K562 treated with DMSO at 1 percent for 12 hours (cell line): Measurements from ENCODE around the gene TECR. TPM values are rescaled to one million over a fixed set of nuclear protein-coding genes. Genes with fewer than 3 reads are reported as not detected.

Source experiments
- total RNA-seq: library from RNA; unstranded; fragments of 300-600 nt; gene quantifications from 2 replicates; pipeline ENCODE4 v1.2.3, GENCODE V29; 2022; ENCODE audit not compliant: insufficient read depth

TECR gene
- total RNA-seq, result 318 and 408 TPM in 2 replicates

DNA sequence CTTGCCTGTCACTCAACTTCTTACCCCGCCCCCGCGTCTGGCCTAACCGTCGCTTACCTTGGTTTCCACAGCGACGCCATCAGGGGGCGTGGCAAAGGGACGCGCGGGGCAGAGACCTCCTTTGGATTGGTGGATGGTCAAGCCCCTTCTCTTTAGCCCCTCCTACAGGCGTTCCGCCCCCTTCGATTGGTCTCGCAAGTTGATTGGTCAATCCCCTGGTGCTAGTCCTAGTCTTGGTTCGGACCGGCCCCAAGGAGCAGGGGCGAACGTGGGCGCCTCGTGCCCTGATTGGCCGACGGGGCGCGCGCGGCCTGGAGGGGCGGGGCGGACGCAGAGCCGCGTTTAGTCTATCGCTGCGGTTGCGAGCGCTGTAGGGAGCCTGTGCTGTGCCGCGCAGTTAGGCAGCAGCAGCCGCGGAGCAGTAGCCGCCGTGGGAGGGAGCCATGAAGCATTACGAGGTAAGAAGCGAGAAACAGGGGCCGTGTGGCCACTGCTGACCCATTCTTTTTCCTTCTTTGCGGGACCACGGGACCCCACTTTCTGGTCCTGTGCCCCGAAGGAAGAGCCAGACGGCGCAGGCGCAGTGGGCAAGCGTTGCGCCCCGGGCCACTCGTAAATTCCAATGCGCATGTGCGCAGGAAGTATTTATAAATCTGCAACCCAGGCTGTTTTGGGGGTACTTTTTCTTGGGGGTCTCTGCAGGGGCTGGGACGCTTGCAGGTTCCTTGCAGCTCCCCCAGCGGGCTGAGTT lies at the start of gene TECR:
Gene TECR (plus strand): TSS at position 341 of the 751 bp plus-strand sequence. CDS start 103 bp downstream, at position 444.

GRCh38 chr19:14496029-14496833 lies 33.2 kb upstream of the TECR start, which contains the start of gene GIPC1:
Gene GIPC1, minus strand, starts transcription at chr19:14496127. Its CDS starts 13,151 bp downstream, at chr19:14482976.

GRCh38 chr19:14517840-14518505 lies 11.4 kb upstream of the TECR start, which contains the start of gene DNAJB1:
Gene DNAJB1, minus strand, starts transcription at chr19:14518397. Its CDS starts 48 bp downstream, at chr19:14518349.

GRCh38 chr19:14571695-14572490 lies 42.5 kb downstream of the TECR start, which contains the start of gene NDUFB7:
Gene NDUFB7, minus strand, starts transcription at chr19:14572066. Its CDS starts 66 bp downstream, at chr19:14572000.

GRCh38 chr19:14582894-14583340 lies 53.5 kb downstream of the TECR start, which contains the start of gene CLEC17A:
Gene CLEC17A, plus strand, starts transcription at chr19:14583084. Its CDS starts 77 bp downstream, at chr19:14583161.

Other genes with a start within 250 kb of the TECR start
- gene ADGRE5, start 148.2 kb upstream of the TECR start, total RNA-seq, result 28.7 and 57.4 TPM in 2 replicates
- gene DDX39A, start 110.3 kb upstream of the TECR start, total RNA-seq, result 194 and 225 TPM in 2 replicates
- gene PKN1, start 96.3 kb upstream of the TECR start, total RNA-seq, result 253 and 267 TPM in 2 replicates
- gene PTGER1, start 54.2 kb upstream of the TECR start, total RNA-seq, result 1.0 TPM in 1 of 2 replicates, not detected in the other
- 135 and 169 TPM in 2 replicates for gene GIPC1, start 33.5 kb upstream of the TECR start, total RNA-seq
- 91.5 and 142 TPM in 2 replicates for gene DNAJB1, start 11.2 kb upstream of the TECR start, total RNA-seq
- 356 and 637 TPM in 2 replicates for gene NDUFB7, start 42.5 kb downstream of the TECR start, total RNA-seq
- not detected in 2 replicates for gene CLEC17A, start 53.5 kb downstream of the TECR start, total RNA-seq
- gene ADGRE3, start 145.2 kb downstream of the TECR start, total RNA-seq, result not detected in 2 replicates
- 2.6 and 11.4 TPM in 2 replicates for gene ZNF333, start 160.5 kb downstream of the TECR start, total RNA-seq
- 2.5 and 7.5 TPM in 2 replicates for gene ADGRE2, start 249.0 kb downstream of the TECR start, total RNA-seq